ENCODE measurements around the gene RGL3. TPM values are rescaled to one million over a fixed set of nuclear protein-coding genes. Genes with fewer than 3 reads are reported as not detected.
"Not testable (repeated sequence)": the region's sequence is repeated elsewhere in the genome, so short reads cannot be mapped to it uniquely, and the experiment has no call there.

Gene RGL3
- total RNA-seq (2014; rRNA removed; shearing (Covaris generic)), result 2.0 and 2.2 TPM in 2 replicates
- 0.89 and 4.1 TPM in 2 replicates for polyA plus RNA-seq (2015; cell fraction: cytosol; rRNA removed)
- 9.3 and 37.8 TPM in 2 replicates for polyA plus RNA-seq (2015; cell fraction: nucleus; rRNA removed)

GRCh38 chr19:11418549-11419506 is at the start of gene RGL3:
Gene RGL3, minus strand, starts transcription at chr19:11419314. Its CDS starts 36 bp downstream, at chr19:11419278.
- in situ Hi-C loops (cut with HindIII; ENCODE audit: low pct_unique_long_range_greater_than_20kb, low sequenced_read_pairs), result no loop called here
- DNase-seq (ENCODE audit: low read depth, low spot score), result no peak

GRCh38 chr19:11468266-11468845 is 49.2 kb upstream of the RGL3 start:
- in situ Hi-C loops (cut with HindIII; ENCODE audit: low pct_unique_long_range_greater_than_20kb, low sequenced_read_pairs); DNase-seq (ENCODE audit: low read depth, low spot score): not testable (repeated sequence)

- no peak for DNase-seq (ENCODE audit: low read depth, low spot score)
- in situ Hi-C loops (cut with HindIII; ENCODE audit: low pct_unique_long_range_greater_than_20kb, low sequenced_read_pairs), result no loop called here
Observed at GRCh38 chr19:11465600-11465999, 46.5 kb upstream of the RGL3 start.

GRCh38 chr19:11464333-11465265 is 45.5 kb upstream of the RGL3 start:
- in situ Hi-C loops (cut with HindIII; ENCODE audit: low pct_unique_long_range_greater_than_20kb, low sequenced_read_pairs), result no loop called here
- DNase-seq (ENCODE audit: low read depth, low spot score), result no peak

GRCh38 chr19:11463391-11463790 is 44.3 kb upstream of the RGL3 start:
- no peak for DNase-seq (ENCODE audit: low read depth, low spot score)
- in situ Hi-C loops (cut with HindIII; ENCODE audit: low pct_unique_long_range_greater_than_20kb, low sequenced_read_pairs), result no loop called here

GRCh38 chr19:11461453-11461852 is 42.3 kb upstream of the RGL3 start:
- in situ Hi-C loops (cut with HindIII; ENCODE audit: low pct_unique_long_range_greater_than_20kb, low sequenced_read_pairs), result no loop called here
- no peak for DNase-seq (ENCODE audit: low read depth, low spot score)

- DNase-seq (ENCODE audit: low read depth, low spot score), result no peak
- in situ Hi-C loops (cut with HindIII; ENCODE audit: low pct_unique_long_range_greater_than_20kb, low sequenced_read_pairs), result no loop called here
Observed at GRCh38 chr19:11460207-11460606, 41.1 kb upstream of the RGL3 start.

- DNase-seq (ENCODE audit: low read depth, low spot score); in situ Hi-C loops (cut with HindIII; ENCODE audit: low pct_unique_long_range_greater_than_20kb, low sequenced_read_pairs): not testable (repeated sequence)
Observed at GRCh38 chr19:11458912-11459311, 39.8 kb upstream of the RGL3 start.

GRCh38 chr19:11458236-11458900 is 39.3 kb upstream of the RGL3 start:
- DNase-seq (ENCODE audit: low read depth, low spot score), result no peak
- in situ Hi-C loops (cut with HindIII; ENCODE audit: low pct_unique_long_range_greater_than_20kb, low sequenced_read_pairs), result no loop called here

- no peak for DNase-seq (ENCODE audit: low read depth, low spot score)
- in situ Hi-C loops (cut with HindIII; ENCODE audit: low pct_unique_long_range_greater_than_20kb, low sequenced_read_pairs), result no loop called here
Observed at GRCh38 chr19:11457831-11458230, 38.7 kb upstream of the RGL3 start.

- in situ Hi-C loops (cut with HindIII; ENCODE audit: low pct_unique_long_range_greater_than_20kb, low sequenced_read_pairs), result no loop called here
- no peak for DNase-seq (ENCODE audit: low read depth, low spot score)
Observed at GRCh38 chr19:11457115-11457514, 38.0 kb upstream of the RGL3 start.

- in situ Hi-C loops (cut with HindIII; ENCODE audit: low pct_unique_long_range_greater_than_20kb, low sequenced_read_pairs), result no loop called here
- DNase-seq (ENCODE audit: low read depth, low spot score), result no peak
Observed at GRCh38 chr19:11456659-11457058, 37.5 kb upstream of the RGL3 start.

- DNase-seq (ENCODE audit: low read depth, low spot score); in situ Hi-C loops (cut with HindIII; ENCODE audit: low pct_unique_long_range_greater_than_20kb, low sequenced_read_pairs): not testable (repeated sequence)
Observed at GRCh38 chr19:11455233-11455554, 36.1 kb upstream of the RGL3 start.

- in situ Hi-C loops (cut with HindIII; ENCODE audit: low pct_unique_long_range_greater_than_20kb, low sequenced_read_pairs), result no loop called here
- DNase-seq (ENCODE audit: low read depth, low spot score), result no peak
Observed at GRCh38 chr19:11453468-11454341, 34.6 kb upstream of the RGL3 start.

GRCh38 chr19:11452620-11453310 is 33.7 kb upstream of the RGL3 start:
- DNase-seq (ENCODE audit: low read depth, low spot score), result no peak
- in situ Hi-C loops (cut with HindIII; ENCODE audit: low pct_unique_long_range_greater_than_20kb, low sequenced_read_pairs), result no loop called here

All from SK-MEL-5 (cell line).